Measurements from ENCODE around the gene MPRIP. TPM values are rescaled to one million over a fixed set of nuclear protein-coding genes. Genes with fewer than 3 reads are reported as not detected.

The MPRIP gene
- total and polyA plus RNA-seq, 4 donors = 87.7 to 186 (median 162) TPM

DNA sequence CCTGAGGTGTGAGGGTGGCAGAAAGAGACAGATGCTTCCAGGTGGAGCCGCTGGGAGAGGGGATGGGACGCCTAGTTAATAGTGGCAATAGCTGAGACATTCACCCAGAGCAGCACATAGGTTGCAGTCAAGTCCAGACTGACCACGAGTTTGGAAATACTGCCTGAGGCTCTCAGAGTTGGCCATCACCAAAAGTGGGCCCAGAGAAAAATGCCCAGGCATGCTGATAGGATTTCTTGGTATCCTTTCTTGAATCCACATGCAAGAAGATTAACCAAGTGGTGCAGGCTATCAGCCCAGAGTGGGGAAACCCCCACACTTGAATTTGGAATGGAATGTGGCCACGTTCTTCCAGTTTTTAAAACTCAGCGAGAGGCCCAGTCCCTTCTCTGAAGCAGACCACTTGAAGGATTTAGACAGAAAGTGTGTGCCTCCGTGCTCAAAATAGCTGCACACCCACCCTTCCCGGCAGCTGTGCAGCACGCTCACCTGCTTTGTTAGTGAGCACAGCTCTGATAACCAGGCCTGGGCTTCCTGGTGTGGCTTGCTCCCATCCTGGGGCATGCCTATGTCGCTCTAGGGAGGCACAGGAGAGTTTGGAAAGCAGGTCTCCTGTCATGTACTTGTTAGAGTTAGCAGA lies 128.2 kb downstream of the MPRIP start:
- Histone ChIP-seq H3K4me1 (ENCODE audit: control insufficient read depth, insufficient read depth, low read length) (no peaks in the 10 kb centered on the region), H3K36me3 (ENCODE audit: control insufficient read depth, insufficient read depth, low read length) (peaks cover 94% of the 10 kb centered on the region), H3K9me3 (ENCODE audit: control insufficient read depth, insufficient read depth, low read length) (no peaks in the 10 kb centered on the region), H3K27me3 (ENCODE audit: control insufficient read depth, insufficient read depth, low read length) (no peaks in the 10 kb centered on the region), H3K27ac (ENCODE audit: low read depth, low read length) (no peak overlapping the region), H3K4me3 (ENCODE audit: low read depth, low read length) (no peak overlapping the region)
- WGBS (ENCODE audit: insufficient coverage) = 93% methylated on average over 9 of the region's 9 CpGs
- DNase-seq (ENCODE audit: low read depth in 4 of 6, low spot score in 6 of 6) = no peak

DNA sequence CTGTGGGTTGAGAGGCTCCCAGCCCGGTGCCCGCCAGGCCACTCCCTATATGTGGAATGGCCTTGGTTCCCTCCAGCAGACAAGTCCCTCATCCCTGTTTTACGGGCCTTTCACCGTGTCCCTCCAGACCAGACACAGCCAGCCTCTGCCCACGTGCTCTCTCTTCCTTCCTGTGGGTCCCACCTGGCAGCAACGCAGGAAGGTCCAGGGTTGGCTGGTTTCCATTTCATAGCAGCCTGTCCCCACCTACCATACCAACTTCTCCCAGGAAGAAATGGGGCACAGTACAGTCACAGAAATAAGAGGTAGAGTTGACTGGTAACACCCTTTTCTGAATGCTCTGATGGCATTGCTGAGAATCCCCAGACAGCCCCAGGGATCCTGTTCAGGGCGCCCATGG lies 128.9 kb downstream of the MPRIP start:
- Histone ChIP-seq H3K27me3 (ENCODE audit: control insufficient read depth, insufficient read depth, low read length) (no peaks in the 10 kb centered on the region), H3K36me3 (ENCODE audit: control insufficient read depth, insufficient read depth, low read length) (peaks cover 94% of the 10 kb centered on the region), H3K9me3 (ENCODE audit: control insufficient read depth, insufficient read depth, low read length) (no peaks in the 10 kb centered on the region), H3K27ac (ENCODE audit: low read depth, low read length) (no peak overlapping the region), H3K4me3 (ENCODE audit: low read depth, low read length) (no peak overlapping the region), H3K4me1 (ENCODE audit: control insufficient read depth, insufficient read depth, low read length) (no peaks in the 10 kb centered on the region)
- DNase-seq (ENCODE audit: low read depth in 4 of 6, low spot score in 6 of 6) = no peak
- 91% methylated on average over 6 of the region's 7 CpGs for WGBS (ENCODE audit: insufficient coverage)

DNA sequence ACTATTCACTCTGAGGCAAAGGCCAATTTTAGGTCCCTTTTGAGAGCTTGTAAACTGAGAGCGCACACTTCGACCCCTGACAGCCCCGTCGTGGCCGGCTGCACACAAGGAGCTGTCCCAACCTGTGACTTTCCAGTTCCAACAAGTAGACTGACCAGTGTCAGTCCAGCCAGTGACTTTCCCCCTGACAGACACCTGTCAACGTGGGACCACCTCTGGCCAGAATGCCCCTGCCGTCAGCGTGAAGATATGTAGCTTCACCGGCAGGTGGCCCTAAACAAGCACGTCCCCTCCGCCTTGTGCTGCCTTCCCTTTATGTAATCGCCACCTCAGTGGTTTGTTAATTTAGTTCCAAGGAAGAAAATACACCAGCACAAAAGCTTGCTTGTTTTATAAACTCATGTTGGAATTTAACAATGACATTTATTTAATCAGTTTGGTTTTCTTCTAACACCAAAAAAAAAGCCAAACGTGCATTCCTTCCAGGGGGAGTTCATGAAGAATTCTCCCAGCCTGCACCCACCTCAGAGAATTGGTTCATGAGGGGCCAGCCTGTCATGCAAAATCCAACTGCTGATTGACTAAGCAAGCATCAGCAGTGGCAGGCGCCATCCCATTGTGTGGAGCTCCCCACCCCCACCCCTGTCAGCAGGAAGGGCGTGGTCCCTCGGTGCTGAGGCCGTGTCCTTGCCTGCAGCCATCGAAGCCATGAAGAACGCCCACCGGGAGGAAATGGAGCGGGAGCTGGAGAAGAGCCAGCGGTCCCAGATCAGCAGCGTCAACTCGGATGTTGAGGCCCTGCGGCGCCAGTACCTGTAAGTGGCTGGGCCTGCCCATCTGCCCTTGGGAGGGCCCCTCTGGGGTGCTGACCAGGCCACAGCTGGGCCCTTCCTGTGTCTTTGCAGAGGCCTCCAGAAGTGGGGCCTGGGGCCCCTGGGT lies 130.0 kb downstream of the MPRIP start:
- H3K9me3 ChIP-seq (ENCODE audit: control insufficient read depth, insufficient read depth, low read length) = no peaks in the 10 kb centered on the region
- H3K36me3 ChIP-seq (ENCODE audit: control insufficient read depth, insufficient read depth, low read length) = peaks cover 94% of the 10 kb centered on the region
- H3K27me3 ChIP-seq (ENCODE audit: control insufficient read depth, insufficient read depth, low read length) = no peaks in the 10 kb centered on the region
- 70% methylated on average over 17 of the region's 26 CpGs for WGBS (ENCODE audit: insufficient coverage)
- no peak overlapping the region for H3K4me3 ChIP-seq (ENCODE audit: low read depth, low read length)
- no peak overlapping the region for H3K27ac ChIP-seq (ENCODE audit: low read depth, low read length)
- DNase-seq (ENCODE audit: low read depth in 4 of 6, low spot score in 6 of 6) = no peak
- no peaks in the 10 kb centered on the region for H3K4me1 ChIP-seq (ENCODE audit: control insufficient read depth, insufficient read depth, low read length)

DNA sequence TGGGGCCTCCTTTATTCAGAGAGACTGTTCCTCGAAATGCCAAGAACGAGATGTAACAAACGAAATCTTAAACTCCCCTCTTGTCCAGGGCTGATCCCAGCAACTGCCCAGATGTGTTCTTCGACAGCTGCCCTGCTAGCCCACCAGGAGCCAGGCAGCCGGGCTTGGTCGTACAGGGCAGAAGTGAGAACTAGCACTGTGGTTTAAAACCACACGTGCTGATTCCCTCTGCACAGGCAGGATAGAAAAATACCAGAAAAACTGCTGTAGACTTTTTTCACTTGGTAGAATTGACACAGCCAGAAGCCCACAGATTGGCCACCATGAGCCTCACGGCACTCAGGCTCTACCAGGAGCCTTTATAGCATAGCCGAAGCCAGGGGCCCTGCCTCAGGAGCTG lies 130.7 kb downstream of the MPRIP start:
- Histone ChIP-seq H3K36me3 (ENCODE audit: control insufficient read depth, insufficient read depth, low read length) (peaks cover 93% of the 10 kb centered on the region), H3K4me3 (ENCODE audit: low read depth, low read length) (no peak overlapping the region), H3K27me3 (ENCODE audit: control insufficient read depth, insufficient read depth, low read length) (no peaks in the 10 kb centered on the region), H3K4me1 (ENCODE audit: control insufficient read depth, insufficient read depth, low read length) (no peaks in the 10 kb centered on the region), H3K27ac (ENCODE audit: low read depth, low read length) (no peak overlapping the region), H3K9me3 (ENCODE audit: control insufficient read depth, insufficient read depth, low read length) (no peaks in the 10 kb centered on the region)
- WGBS (ENCODE audit: insufficient coverage) = 95% methylated on average over 9 of the region's 9 CpGs
- no peak for DNase-seq (ENCODE audit: low read depth in 4 of 6, low spot score in 6 of 6)

DNA sequence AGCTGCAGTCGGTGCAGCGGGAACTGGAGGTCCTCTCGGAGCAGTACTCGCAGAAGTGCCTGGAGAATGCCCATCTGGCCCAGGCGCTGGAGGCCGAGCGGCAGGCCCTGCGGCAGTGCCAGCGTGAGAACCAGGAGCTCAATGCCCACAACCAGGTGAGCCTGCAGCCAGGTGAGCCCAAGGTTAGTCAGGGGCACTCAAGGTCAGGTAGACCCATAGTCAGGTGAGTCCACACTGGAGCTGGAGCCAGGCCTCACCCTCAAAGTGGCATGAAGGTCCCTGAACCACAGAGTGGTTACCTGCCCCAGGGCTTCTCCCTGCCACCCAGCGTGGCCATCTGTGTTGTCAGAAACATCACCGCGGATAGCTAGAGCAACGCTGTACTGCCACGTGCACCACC lies 131.7 kb downstream of the MPRIP start:
- Histone ChIP-seq H3K4me3 (ENCODE audit: low read depth, low read length) (no peak overlapping the region), H3K27ac (ENCODE audit: low read depth, low read length) (no peak overlapping the region), H3K36me3 (ENCODE audit: control insufficient read depth, insufficient read depth, low read length) (peaks cover 93% of the 10 kb centered on the region), H3K4me1 (ENCODE audit: control insufficient read depth, insufficient read depth, low read length) (no peaks in the 10 kb centered on the region), H3K9me3 (ENCODE audit: control insufficient read depth, insufficient read depth, low read length) (no peaks in the 10 kb centered on the region), H3K27me3 (ENCODE audit: control insufficient read depth, insufficient read depth, low read length) (no peaks in the 10 kb centered on the region)
- DNase-seq (ENCODE audit: low read depth in 4 of 6, low spot score in 6 of 6) = no peak
- WGBS (ENCODE audit: insufficient coverage) = 98% methylated on average over 14 of the region's 14 CpGs

DNA sequence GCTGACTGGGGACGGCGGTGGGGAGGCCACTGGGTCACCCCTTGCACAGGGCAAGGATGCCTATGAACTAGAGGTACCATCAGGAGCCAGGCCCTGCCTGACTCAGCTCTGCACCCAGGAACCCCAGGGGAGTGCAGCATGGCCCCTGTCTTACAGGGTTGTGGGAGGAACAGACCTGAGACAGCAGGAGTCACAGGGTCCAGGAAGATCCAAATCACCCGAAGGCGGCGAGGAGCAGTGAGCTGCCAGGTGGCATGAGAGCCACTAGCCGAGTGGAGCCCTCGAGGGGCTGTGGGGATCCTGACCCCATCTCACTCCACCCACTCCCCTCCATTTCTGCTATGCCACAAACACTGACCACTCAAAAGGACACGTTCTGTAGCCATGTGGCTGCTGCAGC lies 133.1 kb downstream of the MPRIP start:
- peaks cover 95% of the 10 kb centered on the region for H3K36me3 ChIP-seq (ENCODE audit: control insufficient read depth, insufficient read depth, low read length)

DNA sequence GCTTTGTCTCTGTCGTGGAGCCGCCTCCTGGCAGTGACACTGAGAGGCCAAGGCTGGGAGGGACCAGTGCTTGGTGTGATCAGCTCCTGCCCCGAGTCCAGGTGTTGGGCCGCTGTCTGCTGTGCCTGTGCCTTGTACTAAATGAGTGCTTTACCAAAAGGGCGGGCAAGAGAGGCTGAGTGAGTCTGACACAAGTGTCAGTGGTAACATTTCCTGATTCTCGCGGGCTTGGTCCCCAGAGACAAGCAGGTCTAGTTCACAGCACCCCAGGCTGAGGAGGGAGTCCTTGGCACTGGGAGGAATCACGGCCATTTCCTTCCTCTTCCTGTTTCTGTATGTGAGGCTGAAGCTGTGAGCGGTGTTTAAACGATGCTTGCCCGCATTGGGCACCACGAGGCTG lies 133.7 kb downstream of the MPRIP start:
- H3K27ac ChIP-seq (ENCODE audit: low read depth, low read length) = no peak overlapping the region
- DNase-seq (ENCODE audit: low read depth in 4 of 6, low spot score in 6 of 6) = no peak
- no peak overlapping the region for H3K4me3 ChIP-seq (ENCODE audit: low read depth, low read length)
- no peaks in the 10 kb centered on the region for H3K9me3 ChIP-seq (ENCODE audit: control insufficient read depth, insufficient read depth, low read length)
- H3K36me3 ChIP-seq (ENCODE audit: control insufficient read depth, insufficient read depth, low read length) = peaks cover 95% of the 10 kb centered on the region
- H3K4me1 ChIP-seq (ENCODE audit: control insufficient read depth, insufficient read depth, low read length) = peaks cover 9% of the 10 kb centered on the region
- 81% methylated on average over 11 of the region's 12 CpGs for WGBS (ENCODE audit: insufficient coverage)
- H3K27me3 ChIP-seq (ENCODE audit: control insufficient read depth, insufficient read depth, low read length) = no peaks in the 10 kb centered on the region

More for the DNA sequence above, 133.1 kb downstream of the MPRIP start:
- peaks cover 5% of the 10 kb centered on the region for H3K4me1 ChIP-seq (ENCODE audit: control insufficient read depth, insufficient read depth, low read length)
- no peaks in the 10 kb centered on the region for H3K9me3 ChIP-seq (ENCODE audit: control insufficient read depth, insufficient read depth, low read length)
- DNase-seq (ENCODE audit: low read depth in 4 of 6, low spot score in 6 of 6) = no peak
- 97% methylated on average over 6 of the region's 8 CpGs for WGBS (ENCODE audit: insufficient coverage)
- H3K4me3 ChIP-seq (ENCODE audit: low read depth, low read length) = no peak overlapping the region
- H3K27ac ChIP-seq (ENCODE audit: low read depth, low read length) = no peak overlapping the region
- no peaks in the 10 kb centered on the region for H3K27me3 ChIP-seq (ENCODE audit: control insufficient read depth, insufficient read depth, low read length)

DNA sequence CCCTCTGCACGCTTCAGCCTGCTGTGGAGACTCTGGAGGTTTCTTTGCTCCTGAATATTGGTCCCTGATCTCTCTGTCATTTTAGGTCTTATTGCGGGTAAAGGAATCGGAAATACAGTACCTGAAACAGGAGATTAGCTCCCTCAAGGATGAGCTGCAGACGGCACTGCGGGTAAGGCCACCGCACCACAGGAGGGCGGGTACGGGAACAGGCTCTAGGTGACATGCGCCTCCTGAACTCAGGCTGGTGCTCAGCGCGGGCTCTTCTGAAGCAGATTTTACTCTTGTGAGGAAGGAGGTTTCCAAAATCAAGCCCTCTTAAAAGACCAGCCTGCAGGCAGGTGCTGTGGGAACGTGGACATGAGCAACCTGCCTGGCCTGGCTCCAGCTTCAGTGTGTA lies 134.1 kb downstream of the MPRIP start:
- H3K4me3 ChIP-seq (ENCODE audit: low read depth, low read length) = no peak overlapping the region
- no peak for DNase-seq (ENCODE audit: low read depth in 4 of 6, low spot score in 6 of 6)
- H3K4me1 ChIP-seq (ENCODE audit: control insufficient read depth, insufficient read depth, low read length) = peaks cover 9% of the 10 kb centered on the region
- WGBS (ENCODE audit: insufficient coverage) = 92% methylated on average over 12 of the region's 12 CpGs
- H3K27ac ChIP-seq (ENCODE audit: low read depth, low read length) = no peak overlapping the region
- no peaks in the 10 kb centered on the region for H3K9me3 ChIP-seq (ENCODE audit: control insufficient read depth, insufficient read depth, low read length)
- H3K27me3 ChIP-seq (ENCODE audit: control insufficient read depth, insufficient read depth, low read length) = no peaks in the 10 kb centered on the region
- H3K36me3 ChIP-seq (ENCODE audit: control insufficient read depth, insufficient read depth, low read length) = peaks cover 95% of the 10 kb centered on the region

DNA sequence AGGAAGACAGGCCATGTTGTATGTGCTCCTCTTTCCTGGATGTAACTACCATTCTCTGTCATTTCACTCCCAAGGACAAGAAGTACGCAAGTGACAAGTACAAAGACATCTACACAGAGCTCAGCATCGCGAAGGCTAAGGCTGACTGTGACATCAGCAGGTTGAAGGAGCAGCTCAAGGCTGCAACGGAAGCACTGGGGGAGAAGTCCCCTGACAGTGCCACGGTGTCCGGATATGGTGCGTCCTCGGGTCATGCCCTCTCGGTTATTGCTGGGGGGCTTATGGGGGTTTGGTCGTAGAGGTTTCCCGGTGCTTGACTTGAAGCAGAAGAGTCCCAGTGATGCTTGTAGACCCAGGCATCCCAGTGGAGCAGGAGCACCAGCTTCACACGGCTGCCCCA lies 134.9 kb downstream of the MPRIP start:
- Histone ChIP-seq H3K36me3 (ENCODE audit: control insufficient read depth, insufficient read depth, low read length) (peaks cover 96% of the 10 kb centered on the region), H3K9me3 (ENCODE audit: control insufficient read depth, insufficient read depth, low read length) (no peaks in the 10 kb centered on the region), H3K27ac (ENCODE audit: low read depth, low read length) (no peak overlapping the region), H3K27me3 (ENCODE audit: control insufficient read depth, insufficient read depth, low read length) (no peaks in the 10 kb centered on the region), H3K4me3 (ENCODE audit: low read depth, low read length) (no peak overlapping the region), H3K4me1 (ENCODE audit: control insufficient read depth, insufficient read depth, low read length) (peaks cover 9% of the 10 kb centered on the region)
- DNase-seq (ENCODE audit: low read depth in 4 of 6, low spot score in 6 of 6) = no peak
- 98% methylated on average over 12 of the region's 12 CpGs for WGBS (ENCODE audit: insufficient coverage)
